Testis (tissue), 2 donors: ENCODE results near the gene LRRC4C.

Experiments used
- CTCF ChIP-seq, 3 experiments: fragments of 450-650 bp in 2 of 3; fragments of 200-600 bp in 1 of 3; sonication (generic) in 1 of 3; IDR thresholded peaks; one replicate each; pipeline ENCODE4 v1.5.1; 2016 to 2019; ENCODE audit warnings: antibody characterized with exemption in 3 of 3, mild to moderate bottlenecking in 2 of 3, moderate library complexity in 1 of 3
- POLR2A ChIP-seq: fragments of 450-650 bp; IDR thresholded peaks from one replicate; pipeline ENCODE4 v1.6.1; 2017; ENCODE audit warnings: antibody characterized with exemption, mild to moderate bottlenecking, moderate library complexity

GRCh38 chr11:41323446-41323845 is 136.0 kb downstream of the LRRC4C start:
- TF ChIP-seq CTCF (IDR thresholded peaks at IDR 0.05) (no peak), POLR2A (no peak)
